DOHH2 (cell line): ENCODE measurements around the gene TBR1.
A peak's percentile ranks its signal among the peaks of the same experiment; 100 is the strongest.

Experiments used
- H3F3A ChIP-seq: fragments of 200-600 bp; sonication (generic), shearing (Covaris generic); 2 replicates; pipeline ENCODE4 v1.6.0; 2016; ENCODE audit warnings: antibody characterized with exemption, mild to moderate bottlenecking; ENCODE audit not compliant: control insufficient read depth, insufficient read depth
- H3K27ac ChIP-seq: fragments of 200-600 bp; sonication (generic); 2 replicates; pipeline ENCODE4 v1.5.1; 2014; ENCODE audit warnings: low read depth, mild to moderate bottlenecking, low read length, moderate library complexity
- H3K27me3 ChIP-seq: fragments of 200-600 bp; sonication (generic); 2 replicates; pipeline ENCODE4 v1.6.1; 2014; ENCODE audit warnings: mild to moderate bottlenecking, low read length, mixed read lengths; ENCODE audit not compliant: control insufficient read depth
- H3K36me3 ChIP-seq: fragments of 200-600 bp; sonication (generic); 2 replicates; pipeline ENCODE4 v1.6.1; 2014; ENCODE audit warnings: mild to moderate bottlenecking, low read length, moderate library complexity, mixed read lengths; ENCODE audit not compliant: control insufficient read depth
- H3K4me1 ChIP-seq: fragments of 200-600 bp; sonication (generic); 2 replicates; pipeline ENCODE4 v1.6.1; 2014; ENCODE audit warnings: mild to moderate bottlenecking, low read length, mixed read lengths; ENCODE audit not compliant: control insufficient read depth
- H3K4me2 ChIP-seq: fragments of 200-600 bp; sonication (generic); 2 replicates; pipeline ENCODE4 v1.6.0; 2014; ENCODE audit warnings: mild to moderate bottlenecking, low read length, moderate library complexity
- H3K4me3 ChIP-seq: fragments of 200-600 bp; sonication (generic); 2 replicates; pipeline ENCODE4 v1.5.1; 2014; ENCODE audit warnings: mild to moderate bottlenecking, low read length, mixed read lengths
- H3K79me2 ChIP-seq: fragments of 200-600 bp; sonication (generic); 2 replicates; pipeline ENCODE4 v1.6.1; 2014; ENCODE audit warnings: mild to moderate bottlenecking, low read length, mixed read lengths; ENCODE audit not compliant: control insufficient read depth
- H3K9me2 ChIP-seq: fragments of 200-600 bp; sonication (generic); replicated peaks from 2 replicates; pipeline ENCODE4 v1.6.1; 2014; ENCODE audit warnings: mild to moderate bottlenecking, low read length, mixed read lengths; ENCODE audit not compliant: control insufficient read depth
- H3K9me3 ChIP-seq: fragments of 200-600 bp; sonication (generic); 2 replicates; pipeline ENCODE4 v1.6.1; 2014; ENCODE audit warnings: antibody characterized with exemption, low read length, mixed read lengths; ENCODE audit not compliant: control insufficient read depth, insufficient read depth
- H4K20me1 ChIP-seq: fragments of 200-600 bp; sonication (generic); 2 replicates; pipeline ENCODE4 v1.6.0; 2014; ENCODE audit warnings: low read depth, mild to moderate bottlenecking, antibody characterized with exemption, low read length, moderate library complexity; ENCODE audit not compliant: control insufficient read depth, insufficient read depth
- EZH2phosphoT487 ChIP-seq: fragments of 200-600 bp; sonication (generic); IDR thresholded peaks from 2 replicates; pipeline ENCODE4 v1.6.1; 2017; ENCODE audit warnings: borderline replicate concordance, mild to moderate bottlenecking, antibody characterized with exemption, low read length, moderate library complexity, mixed read lengths
- TF ChIP-seq, protein P1 (sequence below): fragments of 200-600 bp; sonication (generic); IDR thresholded peaks from one replicate; pipeline ENCODE4 v1.5.1; 2014; ENCODE audit warnings: antibody characterized with exemption, mild to moderate bottlenecking, low read depth, low read length; ENCODE audit not compliant: poor library complexity, severe bottlenecking

The TBR1 gene

DNA sequence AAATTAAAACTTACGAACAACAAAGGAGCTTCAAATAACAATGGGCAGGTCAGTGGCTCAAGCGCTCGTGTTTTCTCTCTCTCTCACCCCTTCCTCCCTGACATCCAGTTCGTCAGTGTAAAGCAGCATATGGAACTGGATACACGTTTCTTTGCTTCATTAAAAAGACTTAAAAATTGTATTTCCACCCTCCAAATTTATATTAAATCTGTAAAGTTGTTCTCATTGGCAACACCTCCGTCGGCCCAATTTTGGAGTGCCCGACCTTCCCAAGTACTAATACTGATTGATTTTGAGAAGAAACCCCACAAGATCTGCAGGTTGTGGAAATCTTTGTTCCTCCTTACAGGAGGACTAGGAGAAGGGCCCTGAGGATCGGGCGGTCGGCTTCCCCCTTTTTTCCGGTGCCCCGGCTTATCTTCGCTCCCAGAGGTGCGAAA is 2.2 kb downstream of the TBR1 start:
- H3K79me2 ChIP-seq, result no peaks in the 10 kb centered on the region
- peaks cover 58% of the 10 kb centered on the region for H3K27me3 ChIP-seq
- peak overlapping the region; percentile 48 for H3K4me3 ChIP-seq
- no peaks in the 10 kb centered on the region for H3F3A ChIP-seq
- TF ChIP-seq, protein P1, sequence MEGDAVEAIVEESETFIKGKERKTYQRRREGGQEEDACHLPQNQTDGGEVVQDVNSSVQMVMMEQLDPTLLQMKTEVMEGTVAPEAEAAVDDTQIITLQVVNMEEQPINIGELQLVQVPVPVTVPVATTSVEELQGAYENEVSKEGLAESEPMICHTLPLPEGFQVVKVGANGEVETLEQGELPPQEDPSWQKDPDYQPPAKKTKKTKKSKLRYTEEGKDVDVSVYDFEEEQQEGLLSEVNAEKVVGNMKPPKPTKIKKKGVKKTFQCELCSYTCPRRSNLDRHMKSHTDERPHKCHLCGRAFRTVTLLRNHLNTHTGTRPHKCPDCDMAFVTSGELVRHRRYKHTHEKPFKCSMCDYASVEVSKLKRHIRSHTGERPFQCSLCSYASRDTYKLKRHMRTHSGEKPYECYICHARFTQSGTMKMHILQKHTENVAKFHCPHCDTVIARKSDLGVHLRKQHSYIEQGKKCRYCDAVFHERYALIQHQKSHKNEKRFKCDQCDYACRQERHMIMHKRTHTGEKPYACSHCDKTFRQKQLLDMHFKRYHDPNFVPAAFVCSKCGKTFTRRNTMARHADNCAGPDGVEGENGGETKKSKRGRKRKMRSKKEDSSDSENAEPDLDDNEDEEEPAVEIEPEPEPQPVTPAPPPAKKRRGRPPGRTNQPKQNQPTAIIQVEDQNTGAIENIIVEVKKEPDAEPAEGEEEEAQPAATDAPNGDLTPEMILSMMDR, result no peak
- TF ChIP-seq EZH2phosphoT487, result no peak
- no peaks in the 10 kb centered on the region for H3K9me2 ChIP-seq
- H3K36me3 ChIP-seq, result no peaks in the 10 kb centered on the region
- 0 out of 2 replicates have a peak, but pooled peaks cover 2% of the 10 kb centered on the region for H3K9me3 ChIP-seq
- H3K4me2 ChIP-seq, result peak overlapping the region; percentile 53
- peaks cover 37% of the 10 kb centered on the region for H3K4me1 ChIP-seq
- H3K27ac ChIP-seq, result no peak overlapping the region
- no peaks in the 10 kb centered on the region for H4K20me1 ChIP-seq

DNA sequence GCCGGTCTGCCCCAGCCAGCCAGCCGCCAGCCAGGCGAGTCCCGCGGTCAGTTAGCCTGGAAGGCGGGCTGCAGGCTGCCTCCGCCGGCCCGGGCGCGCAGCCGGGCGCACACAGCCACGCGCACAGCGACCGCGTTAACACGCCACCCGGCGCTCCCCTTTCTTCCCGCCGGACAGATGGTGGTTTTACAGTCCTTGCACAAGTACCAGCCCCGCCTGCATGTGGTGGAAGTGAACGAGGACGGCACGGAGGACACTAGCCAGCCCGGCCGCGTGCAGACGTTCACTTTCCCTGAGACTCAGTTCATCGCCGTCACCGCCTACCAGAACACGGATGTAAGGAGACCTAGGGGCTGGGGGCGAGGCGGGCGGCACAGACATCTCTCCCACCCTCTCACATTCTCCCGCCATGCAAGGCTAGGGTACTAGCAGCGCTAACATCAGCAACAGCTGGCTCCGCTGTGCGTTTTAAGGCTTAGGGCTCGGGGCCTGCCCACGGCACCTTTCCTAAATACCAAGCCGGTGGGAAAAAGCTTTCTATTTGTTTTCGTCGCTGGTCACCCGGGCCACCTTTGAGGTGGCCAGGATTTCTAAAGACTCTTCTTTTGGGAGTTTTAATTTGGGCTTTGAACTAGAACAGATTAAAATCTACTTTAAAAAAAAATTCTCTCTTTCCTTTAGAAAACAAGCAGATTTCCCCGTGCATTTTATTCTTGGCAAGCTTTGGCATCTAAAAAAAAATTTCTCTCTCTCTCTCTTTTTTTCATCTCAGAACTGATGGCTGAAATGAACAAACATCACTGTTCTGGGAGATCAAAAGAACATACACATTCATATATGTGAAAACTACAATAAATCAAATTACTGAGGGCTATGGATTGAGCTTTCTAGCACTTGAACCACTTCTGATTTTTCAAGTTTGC is 2.9 kb downstream of the TBR1 start:
- Histone ChIP-seq H3K79me2 (no peaks in the 10 kb centered on the region), H3K4me1 (peaks cover 37% of the 10 kb centered on the region), H3K9me2 (no peaks in the 10 kb centered on the region), H3F3A (no peaks in the 10 kb centered on the region), H3K4me2 (peak overlapping the region; percentile 53), H3K36me3 (no peaks in the 10 kb centered on the region), H3K27ac (no peak overlapping the region), H4K20me1 (no peaks in the 10 kb centered on the region), H3K9me3 (0 out of 2 replicates have a peak, but pooled peaks cover 4% of the 10 kb centered on the region), H3K27me3 (peaks cover 58% of the 10 kb centered on the region), H3K4me3 (peak overlapping the region; percentile 48)
- TF ChIP-seq EZH2phosphoT487, result no peak
- TF ChIP-seq, protein P1, result no peak

DNA sequence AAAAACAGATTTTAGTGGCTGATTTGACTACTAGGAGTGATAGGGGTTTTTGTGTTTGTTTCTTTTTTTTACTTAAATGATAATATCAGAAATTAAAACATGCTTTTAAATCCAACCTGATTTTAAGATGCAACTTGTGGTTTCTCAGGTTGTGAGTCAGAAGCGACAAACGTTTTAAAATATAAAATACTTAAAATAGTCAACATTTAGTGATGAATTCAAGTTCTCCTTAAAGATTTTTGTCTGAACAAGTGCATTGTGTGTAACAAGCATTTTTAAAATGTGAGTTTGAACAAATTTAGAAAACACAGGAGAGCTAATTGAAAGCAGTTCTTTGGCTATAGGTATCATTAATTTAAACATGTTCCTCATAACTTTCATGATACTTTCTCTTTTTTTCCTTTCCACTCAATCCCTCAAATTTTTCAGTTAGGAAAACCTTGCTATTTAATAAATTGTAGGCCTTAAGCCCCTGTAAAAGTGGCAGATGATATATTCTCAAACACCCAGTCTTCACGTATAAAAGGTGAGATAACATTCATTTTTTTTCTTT is 3.6 kb downstream of the TBR1 start:
- Histone ChIP-seq H3K9me3 (0 out of 2 replicates have a peak, but pooled peaks cover 7% of the 10 kb centered on the region), H3K79me2 (no peaks in the 10 kb centered on the region), H3K27me3 (peaks cover 56% of the 10 kb centered on the region), H3K4me2 (no peak overlapping the region), H3K4me3 (no peak overlapping the region), H3F3A (no peaks in the 10 kb centered on the region), H3K9me2 (no peaks in the 10 kb centered on the region), H3K36me3 (no peaks in the 10 kb centered on the region), H4K20me1 (no peaks in the 10 kb centered on the region), H3K27ac (no peak overlapping the region), H3K4me1 (peaks cover 33% of the 10 kb centered on the region)
- TF ChIP-seq, protein P1, result no peak
- TF ChIP-seq EZH2phosphoT487, result no peak
